Hippocampal formation (tissue), 2 donors: Measurements from ENCODE around the gene TAGLN.
A peak's percentile ranks its signal among the peaks of the same experiment; 100 is the strongest.
"Not testable (repeated sequence)": the region's sequence is repeated elsewhere in the genome, so short reads cannot be mapped to it uniquely, and the experiment has no call there.

Source experiments
- DNase-seq, 2 donors: peaks; one replicate each; lab custom pipeline; 2025; lab: John Stamatoyannopoulos, UW

The TAGLN gene

GRCh38 chr11:117180661-117181585, 18.2 kb upstream of the TAGLN start:
- peak; percentile 65 to 85 for DNase-seq

- DNase-seq: no peak
Measured at GRCh38 chr11:117181586-117182550, 17.3 kb upstream of the TAGLN start.

DNA sequence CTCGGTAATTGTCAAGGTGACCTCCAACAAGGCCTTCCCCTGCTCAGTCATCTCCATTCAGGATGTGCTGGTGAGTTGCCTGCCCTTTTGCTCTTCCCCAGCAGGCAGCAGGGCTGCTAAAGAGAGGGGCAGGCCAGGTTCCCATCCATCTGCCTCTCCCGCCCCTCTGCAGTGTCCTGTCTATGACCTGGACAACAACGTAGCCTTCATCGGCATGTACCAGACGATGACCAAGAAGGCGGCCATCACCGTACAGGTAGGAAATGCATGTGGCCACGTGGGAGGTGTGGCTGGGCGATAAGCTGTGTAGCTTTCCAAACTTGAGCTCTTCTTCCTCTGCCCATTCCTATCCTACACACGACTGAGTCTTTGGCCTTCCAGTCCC, 16.6 kb upstream of the TAGLN start:
- DNase-seq: no peak

DNA sequence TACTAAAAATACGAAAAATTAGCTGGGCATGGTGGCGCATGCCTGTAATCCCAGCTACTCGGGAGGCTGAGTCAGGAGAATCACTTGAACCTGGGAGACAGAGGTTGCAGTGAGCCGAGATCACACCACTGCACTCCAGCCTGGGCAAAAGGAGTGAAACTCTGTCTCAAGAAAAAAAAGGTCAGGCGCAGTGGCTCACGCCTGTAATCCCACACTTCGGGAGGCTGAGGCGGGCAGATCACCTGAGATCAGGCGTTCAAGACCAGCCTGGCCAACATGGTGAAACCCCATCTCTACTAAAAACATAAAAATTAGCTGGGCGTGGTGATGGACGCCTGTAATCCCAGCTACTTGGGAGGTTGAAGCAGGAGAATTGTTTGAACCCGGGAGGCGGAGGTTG, 16.0 kb upstream of the TAGLN start:
- DNase-seq: not testable (repeated sequence)

- no peak for DNase-seq
Measured at GRCh38 chr11:117183724-117184349, 15.3 kb upstream of the TAGLN start.

GRCh38 chr11:117185736-117186430, 13.3 kb upstream of the TAGLN start:
- DNase-seq: no peak

GRCh38 chr11:117186431-117186761, 12.8 kb upstream of the TAGLN start:
- no peak for DNase-seq

GRCh38 chr11:117187007-117187406, 12.2 kb upstream of the TAGLN start:
- DNase-seq: no peak

GRCh38 chr11:117187428-117187798, 11.8 kb upstream of the TAGLN start:
- no peak for DNase-seq

DNA sequence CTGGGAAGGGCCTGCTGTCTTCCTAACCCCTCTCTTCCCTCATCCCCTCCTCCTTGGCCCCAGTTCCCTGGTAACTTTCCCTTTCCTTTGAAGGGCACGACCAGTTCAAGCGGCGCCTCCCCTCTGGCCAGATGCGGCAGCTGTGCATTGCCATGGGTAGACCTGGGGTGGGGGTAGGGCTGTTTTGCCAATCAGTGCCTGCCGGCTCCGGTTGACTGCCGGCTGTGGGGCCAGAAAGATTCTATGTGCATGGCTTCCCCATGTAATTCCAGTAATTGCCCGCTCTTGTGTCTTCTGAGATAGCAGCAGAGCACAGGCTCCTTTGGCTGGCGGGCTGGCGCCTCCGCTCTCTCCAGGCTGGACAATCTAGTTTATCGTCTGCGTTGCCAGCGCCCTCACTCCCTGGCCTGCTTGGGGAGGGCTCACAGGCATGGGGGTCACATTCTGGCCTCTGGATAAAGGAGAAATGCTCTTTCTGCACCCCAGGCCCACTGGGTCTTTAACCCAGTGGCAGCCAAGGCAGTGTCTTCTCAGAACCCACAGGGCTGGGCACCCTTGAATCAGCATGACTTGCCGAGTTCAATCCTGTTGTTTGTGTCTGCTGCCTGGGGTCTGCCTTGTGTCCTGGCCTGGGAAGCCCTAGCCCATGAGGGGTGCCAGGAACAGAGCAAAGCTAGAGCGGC, 11.2 kb upstream of the TAGLN start:
- DNase-seq: no peak

GRCh38 chr11:117188620-117189081, 10.5 kb upstream of the TAGLN start:
- no peak for DNase-seq

DNA sequence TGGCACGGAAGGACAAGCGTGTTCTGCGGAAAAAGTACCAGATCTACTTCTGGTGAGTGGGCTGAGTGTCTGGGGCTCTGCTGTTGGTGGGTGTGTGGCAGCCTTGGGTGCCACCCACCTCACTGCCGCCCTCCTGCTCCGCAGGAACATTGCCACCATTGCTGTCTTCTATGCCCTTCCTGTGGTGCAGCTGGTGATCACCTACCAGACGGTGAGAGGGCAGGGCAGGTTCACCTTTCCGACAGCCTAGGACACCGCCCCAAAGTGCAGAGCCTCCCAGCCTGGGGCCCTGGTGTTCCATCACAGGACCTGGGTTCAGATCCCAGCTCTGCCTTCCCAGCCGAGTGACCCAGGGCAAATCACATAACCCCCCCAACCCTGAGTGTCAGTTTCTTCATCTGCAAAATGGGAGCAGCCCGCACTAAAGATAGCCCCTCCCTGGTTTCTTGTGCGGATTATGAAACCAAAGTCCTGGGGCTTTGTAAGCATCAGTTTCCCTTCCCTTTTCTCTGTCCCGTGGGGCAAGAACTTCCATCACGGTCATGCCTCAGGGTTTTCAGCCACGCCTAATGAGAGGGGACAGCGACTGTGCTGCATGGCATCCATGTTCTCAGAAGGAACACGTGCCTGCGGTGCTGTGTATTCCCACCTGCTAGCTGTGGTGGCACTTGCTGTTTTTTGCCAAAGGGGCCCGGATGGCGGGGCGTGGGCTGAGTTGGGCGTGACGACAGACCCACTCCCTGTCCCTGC, 9.8 kb upstream of the TAGLN start:
- no peak for DNase-seq

GRCh38 chr11:117189941-117190544, 9.1 kb upstream of the TAGLN start:
- DNase-seq: no peak

DNA sequence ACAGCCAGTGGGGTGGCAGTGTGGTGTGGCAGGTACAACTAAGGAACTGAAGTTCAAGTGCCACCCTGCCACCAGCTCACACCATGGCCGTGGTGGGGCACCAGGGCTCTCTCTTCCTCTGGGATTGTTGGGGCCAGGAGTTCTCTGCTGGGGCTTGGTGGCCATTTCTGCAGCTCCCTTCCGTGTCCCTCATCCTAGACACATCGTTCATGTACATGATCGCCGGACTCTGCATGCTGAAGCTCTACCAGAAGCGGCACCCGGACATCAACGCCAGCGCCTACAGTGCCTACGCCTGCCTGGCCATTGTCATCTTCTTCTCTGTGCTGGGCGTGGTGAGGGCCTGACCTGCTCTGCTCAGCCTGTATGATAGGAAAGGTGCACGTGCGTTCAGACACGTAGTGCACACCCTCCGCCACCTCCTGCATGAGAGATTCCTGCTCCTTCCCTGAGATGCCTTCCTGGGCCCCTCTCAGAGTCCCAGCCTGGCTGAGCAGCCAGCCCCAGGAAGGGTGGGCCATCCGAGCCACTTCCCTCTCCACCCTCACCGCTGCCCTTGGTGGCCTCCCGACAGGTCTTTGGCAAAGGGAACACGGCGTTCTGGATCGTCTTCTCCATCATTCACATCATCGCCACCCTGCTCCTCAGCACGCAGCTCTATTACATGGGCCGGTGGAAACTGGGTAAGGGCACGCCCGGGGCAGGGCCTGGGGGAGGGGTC, 7.3 kb upstream of the TAGLN start:
- DNase-seq: no peak

DNA sequence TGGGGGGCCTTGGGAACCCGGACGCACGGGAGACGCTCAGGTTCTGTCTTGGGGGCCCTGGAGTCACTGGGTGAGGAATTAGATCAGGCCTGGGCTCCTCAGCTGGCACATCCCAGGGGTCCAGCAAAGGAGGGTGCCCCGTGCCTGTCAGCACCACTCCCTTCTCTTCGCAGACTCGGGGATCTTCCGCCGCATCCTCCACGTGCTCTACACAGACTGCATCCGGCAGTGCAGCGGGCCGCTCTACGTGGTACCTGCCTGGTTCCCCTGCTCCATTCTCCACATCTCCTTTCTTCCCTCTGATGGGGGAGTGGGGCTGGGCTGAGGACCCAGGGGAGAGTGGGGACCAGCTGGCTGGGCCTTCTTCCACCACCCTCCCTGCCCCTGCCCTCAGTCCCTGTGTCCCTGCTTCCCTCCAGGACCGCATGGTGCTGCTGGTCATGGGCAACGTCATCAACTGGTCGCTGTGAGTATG, 6.7 kb upstream of the TAGLN start:
- no peak for DNase-seq

DNA sequence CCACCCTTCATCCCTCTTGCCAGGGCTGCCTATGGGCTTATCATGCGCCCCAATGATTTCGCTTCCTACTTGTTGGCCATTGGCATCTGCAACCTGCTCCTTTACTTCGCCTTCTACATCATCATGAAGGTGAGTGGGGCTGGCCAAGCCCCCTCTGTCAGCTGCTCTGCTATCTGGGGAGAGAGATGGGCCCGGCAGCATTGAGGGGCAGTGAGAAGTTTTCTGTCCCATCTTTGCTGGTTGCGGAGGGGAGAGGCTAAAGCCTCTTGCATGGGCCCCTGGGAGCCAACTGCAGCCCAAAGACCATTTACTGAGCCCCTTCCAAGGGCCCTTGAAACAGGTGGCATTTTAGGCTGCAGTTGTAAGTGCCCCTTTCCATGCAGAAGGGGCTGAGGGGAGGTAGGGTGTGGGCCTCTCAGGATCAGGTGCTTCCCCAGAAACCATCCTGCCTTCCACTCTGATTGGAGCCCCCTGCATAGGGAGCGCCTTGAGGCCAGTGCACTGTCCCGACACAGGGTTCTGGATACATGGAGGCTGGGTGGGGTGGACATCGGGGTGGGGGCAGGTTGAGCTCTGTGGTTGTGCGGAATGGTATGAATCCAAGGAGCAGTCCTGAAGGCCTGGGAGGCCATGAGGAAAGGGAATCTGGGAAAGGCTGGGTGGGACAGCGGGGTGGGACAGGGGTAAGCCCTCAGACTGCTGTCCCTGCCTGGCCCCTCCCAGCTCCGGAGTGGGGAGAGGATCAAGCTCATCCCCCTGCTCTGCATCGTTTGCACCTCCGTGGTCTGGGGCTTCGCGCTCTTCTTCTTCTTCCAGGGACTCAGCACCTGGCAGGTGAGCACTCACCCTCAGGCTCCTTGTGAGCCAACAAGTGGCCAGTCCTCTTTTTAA, 5.8 kb upstream of the TAGLN start:
- DNase-seq: no peak

GRCh38 chr11:117194267-117194666, 4.9 kb upstream of the TAGLN start:
- no peak for DNase-seq

DNA sequence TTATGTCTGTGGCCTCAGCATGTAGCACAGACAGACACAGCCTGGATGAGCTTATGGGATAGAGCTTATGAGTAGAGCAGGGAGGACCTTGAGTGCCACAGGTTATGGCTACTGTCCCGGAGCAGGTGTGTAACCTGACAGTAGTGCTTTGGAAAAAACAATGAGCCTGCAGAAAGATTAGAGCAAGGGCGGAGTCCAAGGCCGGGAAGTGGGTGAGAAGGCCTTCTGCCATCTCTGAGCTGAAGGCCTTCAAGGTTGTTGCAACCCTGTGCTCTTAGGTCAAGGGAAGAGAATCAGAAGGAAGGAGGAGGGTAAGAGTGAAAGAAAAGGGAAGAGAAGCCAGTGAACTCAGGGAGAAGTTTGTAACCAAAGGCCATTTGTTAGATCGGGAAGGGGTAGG, 3.9 kb upstream of the TAGLN start:
- DNase-seq: no peak
